SK-N-MC (cell line): ENCODE measurements around the gene USP17L28.
"Not testable (repeated sequence)": the region's sequence is repeated elsewhere in the genome, so short reads cannot be mapped to it uniquely, and the experiment has no call there.

Experiments used
- EZH2 ChIP-seq: fragments of 200-600 bp; sonication (generic); IDR thresholded peaks from one replicate; pipeline ENCODE4 v1.6.1; 2017; ENCODE audit warnings: antibody characterized with exemption
- POLR2AphosphoS5 ChIP-seq: IDR thresholded peaks from 2 replicates; pipeline ENCODE4 v1.6.1; 2012; ENCODE audit warnings: mild to moderate bottlenecking, low read depth, low read length, borderline replicate concordance

GRCh38 chr4:9350866-9351265 lies 2.2 kb downstream of the USP17L28 start:
- not testable (repeated sequence) for TF ChIP-seq EZH2, POLR2AphosphoS5
